ENCODE data around the gene VCP. TPM values are rescaled to one million over a fixed set of nuclear protein-coding genes. Genes with fewer than 3 reads are reported as not detected.

Gene VCP
- total RNA-seq, 6 experiments from 2014 or later = 108 to 159 (median 138) TPM

DNA sequence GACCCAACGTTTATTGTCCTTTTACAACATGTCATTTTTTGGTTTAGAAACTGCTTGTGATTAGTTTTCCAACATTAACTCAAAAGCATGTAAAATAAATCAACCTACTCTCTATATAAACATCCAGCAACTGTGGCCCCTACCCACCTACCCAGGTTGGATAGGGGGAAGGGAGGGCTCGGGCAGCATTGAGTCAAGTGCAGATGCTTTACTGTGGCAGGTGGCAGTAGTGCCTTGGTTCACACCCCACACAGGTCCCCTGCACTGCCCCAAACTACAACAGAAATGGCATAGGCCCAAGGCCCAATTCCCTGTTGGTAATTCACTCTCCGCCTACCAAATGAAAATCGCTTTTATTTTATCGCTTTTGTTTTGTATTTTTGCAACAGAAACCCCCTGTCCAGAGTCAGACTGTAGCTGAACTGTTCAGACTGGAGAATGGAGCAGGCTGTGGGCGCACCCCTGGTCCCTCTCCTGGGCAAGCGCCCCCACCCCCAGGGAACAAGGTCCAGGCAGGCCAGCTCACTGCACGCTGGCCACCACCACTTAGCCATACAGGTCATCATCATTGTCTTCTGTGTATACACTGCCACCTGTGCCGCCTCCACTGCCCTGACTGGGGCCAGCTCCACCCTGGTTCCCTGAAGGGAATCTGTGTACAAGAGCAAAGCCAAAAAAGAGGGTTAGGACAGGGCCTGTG, 15.7 kb downstream of the VCP start:
- intact Hi-C loops (cut with DNase I) = no loop called here
- ATAC-seq = peak in 3 of 4 donors; percentile 28 to 46 (median 32)
- no peak overlapping the region for H3K27ac ChIP-seq
- no peak for TF ChIP-seq POLR2A (IDR thresholded peaks at IDR 0.05)
- TF ChIP-seq, protein P1, sequence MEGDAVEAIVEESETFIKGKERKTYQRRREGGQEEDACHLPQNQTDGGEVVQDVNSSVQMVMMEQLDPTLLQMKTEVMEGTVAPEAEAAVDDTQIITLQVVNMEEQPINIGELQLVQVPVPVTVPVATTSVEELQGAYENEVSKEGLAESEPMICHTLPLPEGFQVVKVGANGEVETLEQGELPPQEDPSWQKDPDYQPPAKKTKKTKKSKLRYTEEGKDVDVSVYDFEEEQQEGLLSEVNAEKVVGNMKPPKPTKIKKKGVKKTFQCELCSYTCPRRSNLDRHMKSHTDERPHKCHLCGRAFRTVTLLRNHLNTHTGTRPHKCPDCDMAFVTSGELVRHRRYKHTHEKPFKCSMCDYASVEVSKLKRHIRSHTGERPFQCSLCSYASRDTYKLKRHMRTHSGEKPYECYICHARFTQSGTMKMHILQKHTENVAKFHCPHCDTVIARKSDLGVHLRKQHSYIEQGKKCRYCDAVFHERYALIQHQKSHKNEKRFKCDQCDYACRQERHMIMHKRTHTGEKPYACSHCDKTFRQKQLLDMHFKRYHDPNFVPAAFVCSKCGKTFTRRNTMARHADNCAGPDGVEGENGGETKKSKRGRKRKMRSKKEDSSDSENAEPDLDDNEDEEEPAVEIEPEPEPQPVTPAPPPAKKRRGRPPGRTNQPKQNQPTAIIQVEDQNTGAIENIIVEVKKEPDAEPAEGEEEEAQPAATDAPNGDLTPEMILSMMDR (IDR thresholded peaks at IDR 0.05) = no peak
- DNase-seq = no peak
- WGBS (ENCODE audit: insufficient coverage, low coverage, low lambda C conversion rate, missing lambda C conversion rate) = 90% methylated on average over 9 of the region's 9 CpGs
- peaks cover 20 to 85% (median 58%) of the 10 kb centered on the region in 4 donors for H3K36me3 ChIP-seq
- H3K4me3 ChIP-seq = no peak overlapping the region
- H3K4me1 ChIP-seq = no peaks in the 10 kb centered on the region
- no peaks in the 10 kb centered on the region for H3K27me3 ChIP-seq
- H3K9me3 ChIP-seq = no peaks in the 10 kb centered on the region

DNA sequence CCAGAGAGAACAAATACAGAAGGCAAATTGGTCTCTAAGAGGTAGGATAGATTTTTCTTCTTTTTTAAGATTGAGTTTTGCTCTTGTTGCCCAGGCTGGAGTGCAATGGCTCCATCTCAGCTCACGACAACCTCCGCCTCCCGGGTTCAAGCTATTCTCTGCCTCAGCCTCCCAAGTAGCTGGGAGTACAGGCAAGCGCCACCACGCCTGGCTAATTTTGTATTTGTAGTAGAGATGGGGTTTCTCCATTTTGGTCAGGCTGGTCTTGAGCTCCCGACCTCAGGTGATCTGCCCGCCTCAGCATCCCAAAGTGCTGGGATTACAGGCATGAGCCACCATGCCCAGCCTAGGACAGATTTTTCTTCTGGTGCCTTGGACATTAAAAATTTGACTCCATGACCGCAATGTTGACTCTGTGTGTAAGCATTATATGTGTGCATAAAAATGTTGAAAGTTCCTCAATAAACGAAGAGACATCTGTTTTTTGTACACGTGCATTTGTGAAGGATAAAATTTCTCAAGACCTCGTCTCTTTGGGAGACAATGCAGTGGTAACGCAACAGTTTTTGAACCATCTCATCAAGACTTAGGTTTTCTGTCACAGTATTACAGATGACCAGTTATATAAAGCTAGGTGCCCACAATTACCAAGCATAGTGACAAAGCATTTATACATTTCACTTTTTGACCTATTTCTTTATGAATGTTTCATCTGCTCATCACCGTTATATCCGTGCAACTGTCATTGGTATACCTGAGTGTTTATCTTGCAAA, 17.4 kb downstream of the VCP start:
- ATAC-seq = no peak
- intact Hi-C loops (cut with DNase I) = no loop called here
- TF ChIP-seq, protein P1 (IDR thresholded peaks at IDR 0.05) = no peak
- Histone ChIP-seq H3K36me3 (peaks cover 8 to 84% (median 46%) of the 10 kb centered on the region in 4 donors), H3K4me1 (no peaks in the 10 kb centered on the region), H3K9me3 (no peaks in the 10 kb centered on the region), H3K4me3 (no peak overlapping the region), H3K27ac (no peak overlapping the region), H3K27me3 (no peaks in the 10 kb centered on the region)
- WGBS (ENCODE audit: insufficient coverage, low coverage, low lambda C conversion rate, missing lambda C conversion rate) = 96% methylated on average over 7 of the region's 14 CpGs
- no peak for DNase-seq

DNA sequence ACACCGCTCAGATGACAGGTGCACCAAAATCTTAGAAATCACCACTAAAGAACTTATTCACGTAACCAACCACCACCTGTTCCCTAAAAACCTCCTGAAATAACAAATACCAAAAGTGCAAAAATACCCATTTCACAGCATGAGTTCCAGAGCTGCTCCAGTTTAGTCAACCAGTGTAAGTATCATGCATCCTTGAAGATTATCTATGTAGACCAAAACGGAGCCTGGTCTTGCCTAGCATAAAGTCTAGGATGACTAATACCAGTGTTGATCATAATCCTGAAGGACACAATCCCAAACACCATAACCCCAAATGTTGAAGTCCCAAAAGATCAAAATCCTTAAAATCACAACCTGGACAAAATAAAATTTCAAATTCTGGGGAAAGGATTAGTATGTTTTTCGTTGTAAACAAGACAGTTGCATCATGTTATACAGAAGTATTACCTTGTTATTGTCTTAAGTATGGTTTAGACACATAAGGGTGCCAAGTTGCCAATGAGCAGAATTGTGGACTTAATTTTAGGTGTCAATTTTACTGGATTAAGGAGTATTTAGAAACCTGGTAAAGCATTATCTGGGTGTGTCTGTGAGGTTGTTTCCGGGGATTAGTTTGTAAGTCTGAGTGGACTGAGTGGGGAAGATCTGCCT, 18.1 kb downstream of the VCP start:
- Histone ChIP-seq H3K27me3 (no peaks in the 10 kb centered on the region), H3K9me3 (no peaks in the 10 kb centered on the region), H3K36me3 (peaks cover 8 to 84% (median 41%) of the 10 kb centered on the region in 4 donors), H3K4me3 (no peak overlapping the region), H3K27ac (no peak overlapping the region), H3K4me1 (no peaks in the 10 kb centered on the region)
- TF ChIP-seq, protein P1 (IDR thresholded peaks at IDR 0.05) = no peak
- no peak for TF ChIP-seq POLR2A (IDR thresholded peaks at IDR 0.05)
- ATAC-seq = no peak
- DNase-seq = no peak
- WGBS (ENCODE audit: insufficient coverage, low coverage, low lambda C conversion rate, missing lambda C conversion rate) = 53% methylated on average over 4 of the region's 5 CpGs
- intact Hi-C loops (cut with DNase I) = no loop called here

DNA sequence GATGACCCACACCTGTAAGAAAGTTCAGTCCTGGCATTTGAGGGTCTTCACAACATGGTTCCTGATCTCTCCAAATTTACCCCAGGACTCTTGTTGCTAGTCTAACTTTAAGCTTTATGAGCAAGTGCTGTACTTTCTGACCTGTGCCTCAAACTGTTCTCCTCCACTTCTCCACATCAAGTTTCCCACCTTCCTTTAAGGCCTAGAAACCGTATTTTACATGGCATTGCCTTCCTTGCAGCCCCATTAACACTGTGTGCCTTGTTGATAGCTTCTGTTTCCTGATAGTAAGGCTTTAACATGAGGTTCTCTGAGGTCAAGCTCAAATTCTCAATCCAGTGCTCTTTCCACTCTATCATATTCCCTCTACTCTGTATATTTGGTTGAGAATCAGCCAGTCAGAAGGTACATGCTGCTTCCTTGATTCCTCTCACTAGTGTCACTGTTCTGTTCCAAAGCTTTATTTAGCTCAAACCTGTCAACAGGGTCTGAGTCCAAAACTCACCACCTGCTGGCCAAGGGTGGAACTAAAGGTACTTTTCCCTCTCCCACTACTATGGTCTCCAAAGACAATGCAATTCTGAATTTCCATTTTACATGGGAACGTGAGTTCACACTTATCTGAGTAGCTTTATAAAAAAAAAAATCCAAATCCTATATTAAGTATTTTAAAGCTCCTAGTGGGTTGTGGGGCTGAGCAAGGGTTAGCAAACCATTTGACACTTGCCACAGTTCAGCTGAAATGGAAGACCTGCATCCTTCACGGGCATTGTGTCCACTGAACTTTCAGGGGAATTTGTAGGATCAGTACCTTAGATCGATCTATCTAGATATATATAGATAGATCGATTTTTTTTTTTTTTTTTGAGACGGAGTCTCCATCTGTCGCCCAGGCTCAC, 21.1 kb downstream of the VCP start:
- TF ChIP-seq, protein P1 (IDR thresholded peaks at IDR 0.05) = peak; percentile 51 to 66 (median 54)
- TF ChIP-seq POLR2A (IDR thresholded peaks at IDR 0.05) = no peak
- H3K27me3 ChIP-seq = no peaks in the 10 kb centered on the region
- intact Hi-C loops (cut with DNase I) = no loop called here
- H3K4me1 ChIP-seq = no peaks in the 10 kb centered on the region
- no peaks in the 10 kb centered on the region for H3K9me3 ChIP-seq
- ATAC-seq = peak; percentile 73 to 88 (median 82)
- H3K27ac ChIP-seq = no peak overlapping the region
- H3K36me3 ChIP-seq = peaks cover 0 to 64% (median 17%) of the 10 kb centered on the region in 4 donors
- WGBS (ENCODE audit: insufficient coverage, low coverage, low lambda C conversion rate, missing lambda C conversion rate) = 74% methylated on average over 7 of the region's 7 CpGs
- no peak for DNase-seq
- H3K4me3 ChIP-seq = no peak overlapping the region

All from right lobe of liver (tissue), 6 donors.